AG09319 (cell line): ENCODE data around the gene FXN.
"Not testable (repeated sequence)": the region's sequence is repeated elsewhere in the genome, so short reads cannot be mapped to it uniquely, and the experiment has no call there.

ENCODE experiments used
- DNase-seq: peaks from one replicate; pipeline ENCODE4 v3.0.0-alpha.2; 2010; ENCODE audit warnings: low read depth; ENCODE audit errors: extremely low read depth
- CTCF ChIP-seq: IDR thresholded peaks from 2 replicates; pipeline ENCODE4 v1.5.1; 2011; ENCODE audit warnings: low read depth, mild to moderate bottlenecking, inconsistent platforms, low read length, moderate library complexity

The FXN gene

GRCh38 chr9:69089082-69089481 is 53.5 kb downstream of the FXN start:
- TF ChIP-seq CTCF = no peak
- DNase-seq = no peak

GRCh38 chr9:69089491-69089890 is 53.9 kb downstream of the FXN start:
- TF ChIP-seq CTCF = no peak
- no peak for DNase-seq

GRCh38 chr9:69090140-69090750 is 54.7 kb downstream of the FXN start:
- no peak for TF ChIP-seq CTCF
- DNase-seq = no peak

- DNase-seq = no peak
Measured at GRCh38 chr9:69090946-69091345, 55.4 kb downstream of the FXN start.

GRCh38 chr9:69093471-69094103 is 58.0 kb downstream of the FXN start:
- DNase-seq = no peak
- TF ChIP-seq CTCF = no peak

More at GRCh38 chr9:69090946-69091345, 55.4 kb downstream of the FXN start:
- no peak for TF ChIP-seq CTCF

GRCh38 chr9:69094361-69095135 is 59.0 kb downstream of the FXN start:
- DNase-seq = not testable (repeated sequence)

- no peak for DNase-seq
Measured at GRCh38 chr9:69097064-69097463, 61.5 kb downstream of the FXN start.

More at GRCh38 chr9:69097064-69097463, 61.5 kb downstream of the FXN start:
- no peak for TF ChIP-seq CTCF
